WTC11 (cell line): ENCODE results near the gene MTCL1.

Experiments used
- CREM ChIP-seq: sonication (generic); formaldehyde crosslinking; IDR thresholded peaks from 2 replicates; pipeline ENCODE4 v1.8.1; 2022; ENCODE audit warnings: mild to moderate bottlenecking, missing genetic modification reagents, moderate library complexity
- CTCF ChIP-seq: fragments of 200-600 bp; IDR thresholded peaks from 2 replicates; pipeline ENCODE4 v1.8.0; 2022; ENCODE audit warnings: antibody characterized with exemption
- FOXP4 ChIP-seq: sonication (generic); formaldehyde crosslinking; IDR thresholded peaks from 2 replicates; pipeline ENCODE4 v1.8.0; 2022; ENCODE audit warnings: mild to moderate bottlenecking, missing genetic modification reagents
- JUN ChIP-seq: sonication (generic); formaldehyde crosslinking; IDR thresholded peaks from 2 replicates; pipeline ENCODE4 v1.8.0; 2023; ENCODE audit warnings: mild to moderate bottlenecking, missing genetic modification reagents
- MAX ChIP-seq: sonication (generic); formaldehyde crosslinking; IDR thresholded peaks from 2 replicates; pipeline ENCODE4 v1.8.0; 2022; ENCODE audit warnings: mild to moderate bottlenecking, missing genetic modification reagents
- SP1 ChIP-seq: sonication (generic); formaldehyde crosslinking; conservative IDR thresholded peaks from 2 replicates; pipeline ENCODE4 v1.8.1; 2022; ENCODE audit warnings: missing genetic modification reagents
- ZNF232 ChIP-seq: sonication (generic); formaldehyde crosslinking; IDR thresholded peaks from 2 replicates; pipeline ENCODE4 v1.8.0; 2022; ENCODE audit warnings: mild to moderate bottlenecking, missing genetic modification reagents
- ZNF317 ChIP-seq: sonication (generic); formaldehyde crosslinking; IDR thresholded peaks from 2 replicates; pipeline ENCODE4 v1.8.1; 2023; ENCODE audit warnings: low read depth, mild to moderate bottlenecking, moderate library complexity, missing genetic modification reagents, borderline replicate concordance
- TF ChIP-seq, protein P1 (sequence below): sonication (generic); formaldehyde crosslinking; IDR thresholded peaks from 2 replicates; pipeline ENCODE4 v1.8.1; 2023; ENCODE audit warnings: mild to moderate bottlenecking, missing genetic modification reagents
- TF ChIP-seq, protein P2 (sequence below): sonication (generic); formaldehyde crosslinking; conservative IDR thresholded peaks from 2 replicates; pipeline ENCODE4 v1.8.1; 2022; ENCODE audit warnings: mild to moderate bottlenecking, missing genetic modification reagents

GRCh38 chr18:8718401-8718913 is 13.1 kb downstream of the MTCL1 start:
- no peak for TF ChIP-seq SP1 (CRISPR knock-in tag)
- TF ChIP-seq CTCF = no peak
- TF ChIP-seq JUN (CRISPR knock-in tag) = no peak
- TF ChIP-seq, protein P1, sequence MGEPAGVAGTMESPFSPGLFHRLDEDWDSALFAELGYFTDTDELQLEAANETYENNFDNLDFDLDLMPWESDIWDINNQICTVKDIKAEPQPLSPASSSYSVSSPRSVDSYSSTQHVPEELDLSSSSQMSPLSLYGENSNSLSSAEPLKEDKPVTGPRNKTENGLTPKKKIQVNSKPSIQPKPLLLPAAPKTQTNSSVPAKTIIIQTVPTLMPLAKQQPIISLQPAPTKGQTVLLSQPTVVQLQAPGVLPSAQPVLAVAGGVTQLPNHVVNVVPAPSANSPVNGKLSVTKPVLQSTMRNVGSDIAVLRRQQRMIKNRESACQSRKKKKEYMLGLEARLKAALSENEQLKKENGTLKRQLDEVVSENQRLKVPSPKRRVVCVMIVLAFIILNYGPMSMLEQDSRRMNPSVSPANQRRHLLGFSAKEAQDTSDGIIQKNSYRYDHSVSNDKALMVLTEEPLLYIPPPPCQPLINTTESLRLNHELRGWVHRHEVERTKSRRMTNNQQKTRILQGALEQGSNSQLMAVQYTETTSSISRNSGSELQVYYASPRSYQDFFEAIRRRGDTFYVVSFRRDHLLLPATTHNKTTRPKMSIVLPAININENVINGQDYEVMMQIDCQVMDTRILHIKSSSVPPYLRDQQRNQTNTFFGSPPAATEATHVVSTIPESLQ (CRISPR knock-in tag) = no peak
- TF ChIP-seq, protein P2, sequence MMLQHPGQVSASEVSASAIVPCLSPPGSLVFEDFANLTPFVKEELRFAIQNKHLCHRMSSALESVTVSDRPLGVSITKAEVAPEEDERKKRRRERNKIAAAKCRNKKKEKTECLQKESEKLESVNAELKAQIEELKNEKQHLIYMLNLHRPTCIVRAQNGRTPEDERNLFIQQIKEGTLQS = no peak
- no peak for TF ChIP-seq MAX (CRISPR knock-in tag)
- TF ChIP-seq ZNF317 (CRISPR knock-in tag) = no peak
- no peak for TF ChIP-seq CREM
- TF ChIP-seq FOXP4 (CRISPR knock-in tag) = no peak
- no peak for TF ChIP-seq ZNF232 (CRISPR knock-in tag)
